ENCODE measurements around the gene MARS1.

Gene MARS1

DNA sequence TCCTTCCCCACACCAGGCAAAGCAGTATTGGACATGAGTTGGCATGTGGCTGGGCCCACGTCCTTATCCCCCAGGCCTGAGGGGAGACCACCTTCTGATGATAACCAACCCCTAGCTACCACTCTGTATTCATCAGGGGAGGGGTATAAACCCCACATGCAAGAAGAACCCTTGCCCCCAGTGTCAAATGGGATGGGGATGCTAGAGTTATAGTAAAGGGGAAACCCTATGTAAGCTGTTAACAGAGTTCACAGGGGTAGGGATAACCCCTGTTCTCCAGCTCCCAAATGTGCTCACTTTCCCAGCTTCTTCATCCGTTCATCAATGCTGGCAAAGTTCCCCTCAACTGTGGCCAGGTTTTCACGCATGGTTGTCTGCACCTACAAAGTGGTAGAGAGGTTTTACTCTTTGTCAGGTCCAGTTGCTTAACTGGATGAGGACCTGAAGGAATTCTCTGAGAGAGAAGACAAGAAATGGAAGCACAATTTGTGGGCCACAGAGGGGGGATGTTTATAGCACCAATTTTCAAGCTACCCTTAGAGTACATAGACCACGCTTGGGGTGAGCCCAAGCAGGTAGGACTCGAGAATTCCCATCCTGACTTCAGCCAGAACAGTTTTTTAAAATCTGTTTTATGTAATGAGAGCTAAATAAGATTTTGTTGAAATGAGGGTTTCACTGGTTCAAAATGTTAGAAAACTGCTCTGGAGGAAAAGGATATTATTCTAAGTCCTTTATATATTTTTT lies 42.7 kb downstream of the MARS1 start:
- DNase-seq (ENCODE audit: low read depth), result no peak

DNA sequence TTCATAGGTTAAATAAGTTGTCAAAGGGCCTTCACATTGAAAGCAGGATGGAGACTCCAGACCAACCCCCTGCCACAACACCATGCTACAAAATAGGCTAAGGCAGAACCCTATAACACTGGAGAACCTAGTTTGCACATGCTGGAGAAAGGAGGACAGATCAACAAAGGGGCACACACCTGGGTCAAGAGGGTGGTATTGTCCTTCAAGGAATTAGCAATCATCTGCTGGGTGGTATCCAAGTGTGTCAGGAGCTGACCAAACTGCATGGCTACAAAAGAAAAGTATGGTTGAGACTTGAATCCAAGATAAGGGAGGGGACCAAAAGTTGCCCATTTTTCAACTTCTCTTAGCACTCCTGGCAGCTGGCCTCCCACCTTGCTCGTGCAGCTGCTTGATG lies 44.0 kb downstream of the MARS1 start:
- no peak for DNase-seq (ENCODE audit: low read depth)

DNA sequence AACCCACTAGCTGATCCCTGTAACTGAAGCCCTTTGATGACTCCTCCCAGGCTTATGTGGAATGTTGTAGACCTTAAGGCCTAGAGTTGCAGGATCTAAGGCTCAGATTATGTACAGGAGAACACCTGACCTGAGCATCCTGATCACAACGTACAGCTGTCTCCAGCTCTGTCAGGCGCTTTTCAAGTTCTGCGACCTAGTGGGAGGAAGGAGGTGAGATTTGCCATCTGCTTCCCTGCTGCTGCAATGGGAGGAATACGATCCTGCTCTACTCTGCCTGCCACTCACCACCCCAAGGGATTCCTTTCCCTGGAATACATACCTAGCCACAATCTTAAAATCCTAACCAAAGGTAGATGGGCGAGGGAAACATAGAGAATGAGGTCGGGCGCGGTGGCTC lies 45.2 kb downstream of the MARS1 start:
- no peak for DNase-seq (ENCODE audit: low read depth)

DNA sequence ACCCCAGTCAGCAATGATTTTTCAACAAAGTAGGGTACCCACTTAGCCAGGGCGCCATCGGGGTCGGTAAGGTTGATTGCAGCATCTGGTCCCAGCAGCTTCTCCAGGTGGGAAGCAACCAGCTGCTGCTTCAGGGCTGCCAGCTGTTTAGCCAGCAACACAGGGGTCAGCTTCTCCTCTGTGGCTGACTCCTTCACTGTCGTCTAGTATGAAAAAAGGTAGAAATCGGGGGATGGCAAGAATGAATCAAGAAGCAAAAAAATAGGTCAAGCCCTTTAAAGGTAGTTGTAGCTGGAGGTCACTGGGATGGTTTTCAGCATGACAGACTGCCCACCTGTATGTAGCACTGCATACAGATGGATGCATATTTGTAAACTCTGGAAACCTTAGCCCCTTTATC lies 46.4 kb downstream of the MARS1 start:
- no peak for DNase-seq (ENCODE audit: low read depth)

DNA sequence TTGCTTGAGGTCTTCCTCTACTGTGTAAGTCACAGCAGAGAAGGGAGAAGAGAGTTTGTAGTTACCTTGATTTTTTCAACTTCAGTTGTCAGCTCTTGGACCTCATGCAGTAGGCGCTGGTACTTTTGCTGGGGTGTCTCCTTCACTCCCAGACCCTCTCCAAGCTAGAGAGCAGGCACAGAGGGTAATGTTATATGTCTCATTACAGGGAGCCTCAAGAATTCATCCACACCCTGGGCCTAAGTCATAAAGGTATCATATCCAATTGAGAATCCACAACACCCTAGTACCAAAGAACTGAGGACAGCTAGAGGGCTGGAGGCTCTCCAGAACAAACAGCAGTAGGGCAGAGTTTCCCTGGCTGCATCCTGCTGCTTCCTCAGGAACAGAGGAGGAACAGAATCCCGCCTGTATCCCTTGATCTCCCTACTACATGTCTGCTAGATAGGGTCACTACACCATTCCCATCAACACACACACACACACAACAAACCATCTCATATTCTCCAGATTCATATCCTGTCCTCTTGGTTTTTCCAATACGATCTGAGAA lies 47.2 kb downstream of the MARS1 start:
- DNase-seq (ENCODE audit: low read depth), result no peak

DNA sequence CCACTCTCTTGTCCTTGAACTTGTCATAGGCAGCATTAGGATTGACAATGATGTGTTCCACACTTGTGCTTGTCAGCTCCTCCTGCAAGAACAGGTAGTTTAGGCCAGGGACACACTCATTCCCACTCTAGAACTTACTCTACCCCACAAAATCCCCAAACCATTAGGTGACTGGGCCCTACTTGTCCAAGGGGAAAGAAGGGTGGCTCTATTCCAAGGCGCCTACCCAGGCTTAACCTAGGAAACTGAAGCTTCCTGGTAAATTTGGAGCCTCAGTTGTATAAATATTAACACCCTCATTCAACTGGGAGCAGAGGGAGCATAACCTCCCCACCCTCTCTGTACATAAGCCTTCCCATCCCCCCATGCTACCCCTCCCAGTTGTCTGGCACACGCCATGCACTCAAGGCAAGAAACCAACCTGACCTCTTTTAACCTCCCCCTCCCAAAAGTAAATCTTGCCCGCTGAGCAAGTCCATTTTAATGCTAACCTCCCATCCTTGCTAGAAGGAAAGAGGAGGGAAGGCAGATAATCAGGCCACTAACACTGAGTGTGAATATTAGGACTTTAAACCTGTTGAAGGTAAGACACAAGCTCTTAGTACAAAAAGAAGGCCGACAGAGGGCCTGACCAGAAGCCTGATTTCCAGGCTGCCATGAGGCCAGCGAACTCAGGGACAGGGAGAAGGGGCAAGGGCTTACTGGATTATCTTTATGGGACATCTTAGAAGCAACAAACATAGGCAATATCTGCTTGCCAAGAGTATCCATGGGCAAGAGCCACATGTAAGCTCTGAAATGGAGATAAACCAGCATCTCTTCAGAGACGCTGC lies 48.1 kb downstream of the MARS1 start:
- DNase-seq (ENCODE audit: low read depth), result no peak

DNA sequence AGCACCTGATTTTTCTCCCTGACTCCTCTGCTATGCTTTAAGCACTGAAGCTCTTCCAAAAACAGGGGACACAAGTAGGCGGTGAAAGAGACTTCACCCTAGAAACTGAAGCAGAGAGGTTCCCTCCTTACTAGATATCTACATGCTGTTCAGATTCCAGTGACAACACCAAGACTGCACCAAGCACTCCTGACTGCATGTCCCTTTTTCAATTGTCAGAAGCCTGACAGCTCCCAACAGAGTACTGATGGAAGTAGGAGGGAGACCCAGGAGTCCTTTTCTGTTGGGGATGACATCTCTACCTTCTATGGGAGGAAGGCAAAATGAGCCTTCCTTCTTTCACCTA lies 48.7 kb downstream of the MARS1 start:
- no peak for DNase-seq (ENCODE audit: low read depth)

DNA sequence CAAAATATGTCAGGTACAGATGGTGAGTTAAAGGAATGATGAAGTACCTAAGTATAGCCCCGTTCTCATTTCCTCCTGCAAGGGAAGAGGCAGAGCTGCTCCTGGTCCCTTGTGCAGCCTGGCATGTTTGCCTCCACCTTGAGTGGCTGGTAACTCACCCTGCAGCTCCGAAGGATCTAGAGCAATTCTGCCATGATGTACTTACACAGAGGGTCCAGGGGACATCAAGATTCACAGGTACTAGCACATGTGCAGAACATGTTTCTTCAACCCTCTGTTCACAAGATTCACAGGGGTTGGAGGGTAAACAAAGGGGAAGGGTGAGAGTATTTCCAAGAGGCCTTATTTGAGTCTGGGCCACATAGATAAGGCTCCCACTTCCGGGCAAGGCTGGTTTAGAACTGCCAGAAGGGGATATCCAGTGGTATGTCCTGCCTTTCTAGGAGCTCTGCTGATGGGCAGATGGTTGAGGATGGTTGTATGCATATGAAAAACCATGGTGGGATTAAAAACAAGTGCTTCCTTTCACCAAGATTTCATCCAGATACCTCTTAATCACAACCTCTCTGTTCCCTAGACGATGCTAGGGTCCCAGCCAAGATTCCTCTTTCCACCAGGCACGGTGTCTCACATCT lies 51.4 kb downstream of the MARS1 start:
- no peak for DNase-seq (ENCODE audit: low read depth)

DNA sequence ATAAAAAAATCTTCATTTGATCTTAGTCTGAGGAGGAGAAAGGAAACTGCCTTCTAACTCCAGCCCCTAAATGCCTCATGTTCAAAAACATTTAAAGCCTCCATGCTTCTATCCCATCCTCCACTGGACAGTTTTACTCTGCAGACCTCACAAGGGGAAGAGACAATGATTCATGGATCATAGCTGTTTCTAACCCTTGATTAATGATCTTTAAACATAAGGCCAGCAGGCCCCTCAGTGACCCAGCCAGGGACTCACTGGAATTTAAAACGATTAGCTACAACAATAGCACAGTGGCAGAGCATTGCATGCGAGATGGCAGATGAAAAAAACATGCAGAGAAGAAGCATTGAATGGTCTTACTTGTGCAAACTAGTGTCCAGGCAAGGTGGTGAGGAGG lies 53.1 kb downstream of the MARS1 start:
- no peak for DNase-seq (ENCODE audit: low read depth)

DNA sequence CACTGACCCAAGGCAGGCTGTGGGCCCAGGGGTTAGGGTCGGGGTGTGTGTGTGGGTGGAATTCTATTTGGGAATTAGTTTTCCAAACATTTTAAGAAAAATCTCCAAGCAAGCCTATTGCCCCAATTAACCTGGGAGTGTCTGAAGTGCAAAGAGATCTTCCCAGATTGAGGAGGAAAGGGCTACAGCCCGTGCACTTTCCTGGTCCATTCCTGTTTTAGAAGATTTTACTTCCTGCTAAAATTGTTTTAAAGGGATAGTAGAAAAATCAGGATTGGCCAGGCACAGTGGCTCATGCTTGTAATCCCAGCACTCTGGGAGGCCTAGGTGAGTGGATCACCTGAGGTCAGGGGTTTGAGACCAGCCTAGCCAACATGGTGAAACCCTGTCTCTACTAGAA lies 53.8 kb downstream of the MARS1 start:
- DNase-seq (ENCODE audit: low read depth), result no peak

DNA sequence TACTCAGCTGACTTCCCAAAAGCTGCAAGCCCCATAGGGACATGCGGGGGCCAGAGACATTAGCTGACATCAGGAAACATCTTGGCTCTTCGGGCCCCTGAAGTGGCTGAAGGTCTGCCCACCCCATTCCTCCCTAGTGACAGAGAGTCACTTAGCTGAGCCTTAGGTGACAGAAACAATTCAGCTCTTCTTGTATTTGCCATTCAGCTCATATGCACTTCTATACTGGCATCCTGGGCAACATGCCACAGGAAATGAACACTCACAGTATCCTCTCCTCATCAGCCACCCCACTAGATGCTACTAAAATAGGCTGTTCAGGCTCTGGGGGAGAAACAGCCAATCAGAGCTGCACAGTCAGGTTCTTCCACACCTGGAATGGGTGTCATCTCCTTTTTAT lies 55.7 kb downstream of the MARS1 start:
- DNase-seq (ENCODE audit: low read depth), result no peak

DNA sequence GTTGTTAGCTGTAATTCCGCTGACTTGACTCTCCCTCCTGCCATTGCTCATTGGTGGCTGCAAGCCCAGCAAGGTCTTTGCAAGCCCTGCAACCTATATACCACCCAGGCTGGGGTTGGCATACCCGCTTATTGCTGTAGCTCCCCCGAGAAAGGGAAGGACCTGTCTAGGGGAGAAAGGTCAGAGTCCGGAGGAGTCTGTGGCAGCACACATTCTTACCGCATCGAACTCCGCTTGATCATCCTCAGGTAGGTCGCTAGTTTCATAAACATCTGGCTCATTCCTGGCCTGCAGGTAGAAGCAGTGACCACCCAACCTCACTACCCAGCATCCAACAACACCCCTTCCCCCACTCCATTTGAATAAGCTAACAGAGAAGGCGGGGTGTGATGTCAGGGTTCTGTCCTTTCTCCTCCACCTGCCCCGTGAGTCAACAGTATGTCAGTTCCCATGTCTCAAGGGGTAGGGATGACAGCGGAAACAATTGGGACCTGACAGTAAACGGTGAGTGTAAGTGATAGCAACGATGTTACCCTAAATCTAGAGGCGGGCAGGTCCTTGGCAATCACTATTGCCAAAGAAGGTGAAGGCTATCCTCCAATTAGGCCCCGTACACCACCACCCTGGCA lies 58.1 kb downstream of the MARS1 start:
- no peak for DNase-seq (ENCODE audit: low read depth)

DNA sequence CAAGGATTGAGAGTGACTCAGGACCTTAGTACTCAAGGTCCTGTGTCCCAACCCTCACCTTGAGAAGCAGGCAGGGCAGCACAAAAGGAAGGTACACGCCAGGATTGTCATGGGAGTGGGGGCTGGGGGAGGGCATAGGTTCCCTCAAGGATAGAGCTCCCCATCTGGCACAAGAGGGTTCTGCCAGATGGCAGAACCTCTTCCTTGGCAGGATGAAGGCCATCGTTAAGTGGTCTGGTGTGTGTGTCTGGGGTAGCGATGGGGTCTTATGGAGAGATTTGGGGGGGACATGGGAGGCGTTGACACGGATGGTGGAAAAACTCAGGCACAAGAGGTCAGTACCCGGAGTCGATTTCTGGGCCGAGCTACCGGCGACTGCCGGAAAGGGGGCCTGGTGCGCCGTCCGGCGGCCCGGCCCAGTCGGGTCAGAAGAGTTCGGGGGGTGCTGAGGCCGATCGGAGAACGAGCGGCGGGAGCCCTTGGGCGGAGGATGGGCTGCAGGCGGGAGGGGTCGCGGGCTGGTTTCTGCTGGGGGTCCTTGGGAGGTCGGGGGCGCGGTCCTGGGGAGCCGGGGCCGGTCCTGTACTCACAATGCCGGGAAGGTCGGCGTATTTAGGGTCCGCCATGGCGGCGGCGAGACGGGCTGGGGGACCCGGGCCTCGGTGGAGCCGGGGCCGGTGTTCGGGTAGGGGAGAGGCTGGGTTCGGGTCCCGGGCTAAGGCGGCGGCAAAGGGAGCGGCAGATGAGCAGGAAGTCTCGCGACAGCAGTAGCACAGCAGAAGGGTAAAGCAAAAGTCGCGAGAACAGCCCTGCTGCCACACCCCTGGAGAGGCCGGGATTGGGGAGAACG lies 58.8 kb downstream of the MARS1 start, which contains the start of gene DCTN2:
Gene DCTN2 (minus strand): TSS at position 755 of the 850 bp plus-strand sequence. CDS start 129 bp downstream, at position 626.
- peak; percentile 86 for DNase-seq (ENCODE audit: low read depth)

DNA sequence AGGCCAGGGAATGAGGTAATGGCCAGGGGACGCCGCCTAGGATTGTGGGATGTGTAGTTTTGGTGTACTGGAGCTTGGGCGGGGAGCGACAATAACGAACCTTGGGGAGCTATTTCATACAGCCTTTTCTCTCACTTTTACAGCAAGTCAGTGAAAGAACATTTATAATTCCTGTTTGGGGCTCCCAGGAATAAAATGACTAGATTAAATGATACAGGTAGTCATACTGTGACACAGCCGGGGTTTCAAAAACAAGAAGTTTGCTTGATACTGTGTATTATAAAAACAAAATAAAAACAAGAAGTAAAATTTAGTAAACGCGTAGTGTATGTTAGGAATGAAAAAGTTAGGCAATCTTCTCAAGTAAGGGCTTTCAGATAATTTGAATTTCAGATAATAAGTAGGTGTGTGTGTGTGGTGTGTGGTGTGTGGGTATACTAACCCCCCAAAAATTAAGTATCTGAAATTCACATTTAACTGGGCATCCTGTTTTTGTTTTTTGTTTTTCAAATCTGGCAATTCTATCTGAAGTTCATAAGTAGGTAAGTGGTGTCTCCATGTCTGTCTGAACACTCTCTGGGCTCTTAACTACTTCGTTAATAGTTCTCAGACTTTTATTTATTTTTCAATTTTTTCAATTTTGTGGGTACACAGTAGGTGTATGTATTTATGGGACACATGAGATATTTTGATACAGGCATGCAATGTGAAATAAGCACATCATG lies 59.6 kb downstream of the MARS1 start:
- no peak for DNase-seq (ENCODE audit: low read depth)

DNA sequence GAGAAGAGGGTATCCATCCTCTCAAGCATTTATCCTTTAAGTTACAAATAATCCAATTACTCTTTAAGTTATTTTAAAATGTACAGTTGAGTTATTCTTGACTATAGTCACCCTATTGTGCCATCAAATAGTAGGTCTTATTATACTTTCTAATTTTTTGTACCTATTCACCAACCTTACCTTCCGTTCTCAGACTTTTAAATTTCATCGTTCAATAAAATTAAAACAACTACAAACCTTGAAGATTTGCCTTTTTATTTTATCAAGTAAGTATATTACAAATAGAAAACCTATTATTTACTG lies 60.1 kb downstream of the MARS1 start:
- no peak for DNase-seq (ENCODE audit: low read depth)

DNA sequence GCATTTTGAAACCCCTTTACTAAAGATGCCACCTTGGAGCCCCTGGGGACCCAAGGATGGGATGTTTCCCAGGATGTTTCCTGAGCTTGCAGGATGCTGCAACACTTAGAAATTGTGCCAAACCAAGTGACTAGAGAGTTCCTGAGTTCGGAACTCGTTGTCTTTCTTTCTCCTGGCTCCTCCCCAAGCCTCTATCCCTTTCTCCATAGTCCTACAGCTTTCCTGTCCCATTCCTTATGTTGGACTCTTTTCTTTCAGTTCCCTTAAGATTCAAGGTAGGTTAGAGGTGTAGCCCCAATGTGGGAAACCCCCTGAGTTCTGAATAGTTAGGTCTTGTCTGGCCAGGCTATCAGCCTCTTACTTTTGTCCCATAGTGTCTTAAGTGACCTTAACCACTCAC lies 60.6 kb downstream of the MARS1 start:
- no peak for DNase-seq (ENCODE audit: low read depth)

DNA sequence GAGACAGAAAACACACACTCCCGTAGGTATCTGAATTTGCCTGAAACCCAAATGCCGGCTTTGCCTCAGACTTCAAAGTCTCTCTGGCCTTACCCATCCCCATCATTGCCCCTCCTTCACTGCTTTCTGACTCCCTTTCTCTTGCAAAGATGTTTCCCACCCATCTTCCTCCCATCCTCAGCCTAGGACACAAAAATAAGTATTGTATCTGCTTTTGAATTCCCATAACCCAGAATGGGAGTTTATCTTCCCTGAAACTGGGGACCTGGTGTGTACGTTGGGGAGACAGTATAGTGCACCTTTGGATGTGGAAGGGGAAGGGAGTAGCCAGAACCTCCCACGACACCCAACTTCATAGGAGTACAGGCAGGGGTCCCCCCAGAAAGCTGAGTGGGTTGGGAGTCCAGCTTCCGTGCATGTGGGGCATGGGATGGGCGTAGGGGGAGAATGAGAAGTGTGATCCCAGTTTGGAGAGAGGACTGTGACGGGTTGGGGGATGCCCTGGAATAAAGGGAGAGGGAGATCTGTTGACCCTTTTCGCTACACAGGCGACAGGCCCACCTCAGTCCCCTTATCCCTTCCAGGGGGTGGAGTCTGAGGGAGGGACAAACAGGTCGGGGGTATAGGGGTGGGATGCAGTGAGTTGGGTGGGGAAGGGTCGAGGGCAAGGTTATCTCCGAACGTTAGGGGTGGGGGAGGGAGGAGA lies 61.5 kb downstream of the MARS1 start:
- no peak for DNase-seq (ENCODE audit: low read depth)

DNA sequence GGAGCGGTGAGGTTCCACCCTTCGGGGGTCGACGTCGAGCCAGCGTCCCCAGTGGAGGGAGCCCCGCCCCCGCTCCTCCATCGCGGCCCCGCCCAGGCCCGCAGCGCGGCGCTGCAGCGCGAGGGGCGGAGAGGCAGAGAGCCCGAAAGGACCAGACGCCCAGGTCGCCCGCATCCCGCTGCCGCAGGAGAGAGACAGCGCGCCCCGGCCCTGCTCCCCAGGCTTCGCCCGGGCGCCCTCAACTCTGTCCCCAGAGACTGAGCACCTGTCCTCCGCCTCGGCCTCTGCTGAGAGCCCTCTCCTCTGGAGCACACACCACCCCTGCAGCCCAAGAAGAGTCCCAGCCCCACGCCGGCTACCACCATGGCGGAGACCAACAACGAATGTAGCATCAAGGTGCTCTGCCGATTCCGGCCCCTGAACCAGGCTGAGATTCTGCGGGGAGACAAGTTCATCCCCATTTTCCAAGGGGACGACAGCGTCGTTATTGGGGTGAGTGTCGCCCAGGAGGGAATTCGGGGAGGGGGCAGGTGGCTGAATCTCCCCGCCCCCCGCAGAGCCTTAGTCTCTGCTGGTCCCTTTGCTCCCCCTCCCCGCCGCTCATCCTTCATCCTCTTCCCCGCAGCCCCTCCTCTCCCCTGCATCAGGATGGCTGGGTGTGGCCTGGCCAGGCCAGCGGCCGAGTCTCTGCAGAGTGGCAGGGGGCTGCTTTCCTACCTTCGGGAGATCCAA lies 62.2 kb downstream of the MARS1 start, which contains the start of gene KIF5A:
Gene KIF5A (plus strand): TSS at position 136 of the 732 bp plus-strand sequence. CDS start 228 bp downstream, at position 364.
- DNase-seq (ENCODE audit: low read depth), result peak; percentile 34
